ENCODE results near the gene TBCD.

GRCh38 chr17:82949984-82950383 lies 198.1 kb downstream of the TBCD start:
- no peak for TF ChIP-seq CTCF (conservative IDR thresholded peaks at IDR 0.05 in 1 of 2, IDR thresholded peaks at IDR 0.05 in 1 of 2; ENCODE audit: extremely low read depth in 1 of 2, insufficient read depth in 1 of 2, low read depth in 1 of 2, low read length in 2 of 2)
- no peak for TF ChIP-seq EZH2 (IDR thresholded peaks at IDR 0.05; ENCODE audit: borderline replicate concordance, low read length)

Data from mammary epithelial cell (primary cell).